K562 treated with DMSO at 1 percent for 24 hours (cell line): ENCODE data around the gene MAST3. TPM values are rescaled to one million over a fixed set of nuclear protein-coding genes. Genes with fewer than 3 reads are reported as not detected.

ENCODE experiments used
- total RNA-seq: library from RNA; unstranded; fragments of 300-600 nt; gene quantifications from 2 replicates; pipeline ENCODE4 v1.2.3, GENCODE V29; 2022; ENCODE audit warnings: low read depth; ENCODE audit not compliant: insufficient read depth

Gene MAST3
- total RNA-seq, result 13.7 and 14.2 TPM in 2 replicates

GRCh38 chr19:18097217-18097992, at the start of gene MAST3:
Gene MAST3, plus strand, starts transcription at chr19:18097778. Its CDS starts 15 bp downstream, at chr19:18097793.

GRCh38 chr19:18086590-18087138, 10.9 kb upstream of the MAST3 start, which contains the start of gene IL12RB1:
Gene IL12RB1, minus strand, starts transcription at chr19:18086934. Its CDS starts 111 bp downstream, at chr19:18086823.

GRCh38 chr19:18152817-18153555, 55.4 kb downstream of the MAST3 start, which contains the start of gene PIK3R2:
Gene PIK3R2, plus strand, starts transcription at chr19:18153163. Its CDS starts 2,717 bp downstream, at chr19:18155880.

GRCh38 chr19:18173572-18174288, 76.2 kb downstream of the MAST3 start, which contains the start of gene IFI30:
Gene IFI30, plus strand, starts transcription at chr19:18173813. Its CDS starts 29 bp downstream, at chr19:18173842.

GRCh38 chr19:18192673-18193387, 95.3 kb downstream of the MAST3 start, which contains the start of gene MPV17L2:
Gene MPV17L2, plus strand, starts transcription at chr19:18193218. Its CDS starts 64 bp downstream, at chr19:18193282.

Other genes starting within 250 kb of the MAST3 start
- gene JAK3, start 249.8 kb upstream of the MAST3 start, total RNA-seq, result 0.14 and 0.36 TPM in 2 replicates
- 7,407 and 7,918 TPM in 2 replicates for gene RPL18A, start 237.9 kb upstream of the MAST3 start, total RNA-seq
- 0.32 and 0.58 TPM in 2 replicates for gene SLC5A5, start 225.8 kb upstream of the MAST3 start, total RNA-seq
- 170 TPM in 2 replicates for gene CCDC124, start 164.8 kb upstream of the MAST3 start, total RNA-seq
- 11.6 and 13.7 TPM in 2 replicates for gene KCNN1, start 130.7 kb upstream of the MAST3 start, total RNA-seq
- 34.4 and 34.9 TPM in 2 replicates for gene ARRDC2, start 89.6 kb upstream of the MAST3 start, total RNA-seq
- 0.36 TPM in 1 of 2 replicates, not detected in the other for gene IL12RB1, start 10.8 kb upstream of the MAST3 start, total RNA-seq
- 31.7 and 38.7 TPM in 2 replicates for gene PIK3R2, start 55.4 kb downstream of the MAST3 start, total RNA-seq
- 152 and 155 TPM in 2 replicates for gene IFI30, start 76.0 kb downstream of the MAST3 start, total RNA-seq
- 71.2 and 74.1 TPM in 2 replicates for gene MPV17L2, start 95.4 kb downstream of the MAST3 start, total RNA-seq
- 4.0 and 5.6 TPM in 2 replicates for gene RAB3A, start 106.3 kb downstream of the MAST3 start, total RNA-seq
- gene PDE4C, start 128.7 kb downstream of the MAST3 start, total RNA-seq, result not detected in 2 replicates
- 1.8 TPM in 2 replicates for gene IQCN, start 176.7 kb downstream of the MAST3 start, total RNA-seq
- gene JUND, start 183.8 kb downstream of the MAST3 start, total RNA-seq, result 283 and 368 TPM in 2 replicates
- 278 and 306 TPM in 2 replicates for gene LSM4, start 225.3 kb downstream of the MAST3 start, total RNA-seq
- gene PGPEP1, start 242.8 kb downstream of the MAST3 start, total RNA-seq, result 33.9 and 35.7 TPM in 2 replicates